OCI-M2 (cell line): Measurements from ENCODE around the gene GID4.

Experiments
- DNase-seq: peaks from one replicate; lab custom pipeline; 2025; ENCODE audit not compliant: unreplicated experiment; lab: John Stamatoyannopoulos, UW

GID4 gene

DNA sequence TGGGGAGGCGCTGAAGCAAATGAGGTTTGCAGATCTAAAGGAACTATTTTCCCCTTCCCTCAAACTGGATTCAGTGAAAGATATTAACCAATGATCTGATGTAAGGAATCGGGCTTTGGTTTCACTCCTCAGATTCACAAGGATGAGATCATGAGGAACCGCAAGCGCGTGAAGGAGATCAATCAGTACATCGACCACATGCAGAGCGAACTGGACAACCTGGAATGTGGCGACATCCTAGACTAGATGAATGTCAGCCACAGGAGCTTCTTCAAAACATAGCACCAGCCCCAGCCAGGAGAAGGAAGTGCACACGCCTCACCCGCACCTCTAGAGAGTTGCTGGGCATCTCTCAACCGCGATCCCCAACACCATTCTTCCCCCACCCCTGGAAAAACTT, 22.8 kb upstream of the GID4 start:
- DNase-seq, result no peak

DNA sequence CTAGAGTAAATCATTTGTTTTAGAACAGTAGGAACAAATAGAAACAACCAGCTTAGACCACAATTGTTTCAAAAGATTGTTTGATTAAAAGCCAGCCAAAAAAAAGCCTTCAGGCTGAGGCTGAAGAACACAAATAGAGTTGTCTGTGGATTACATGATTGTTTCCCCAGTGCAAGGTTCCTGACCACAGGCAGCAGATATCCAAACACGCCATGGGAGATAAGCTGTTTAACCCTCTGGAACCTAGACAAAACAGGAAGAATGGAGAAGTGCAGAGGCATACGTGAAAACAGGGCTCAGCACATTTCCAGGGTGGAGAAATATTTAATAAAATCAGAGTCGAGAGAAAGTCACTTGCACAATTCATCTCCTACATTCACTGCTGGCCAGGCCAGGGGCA, 21.2 kb upstream of the GID4 start:
- peak; percentile 6 for DNase-seq

DNA sequence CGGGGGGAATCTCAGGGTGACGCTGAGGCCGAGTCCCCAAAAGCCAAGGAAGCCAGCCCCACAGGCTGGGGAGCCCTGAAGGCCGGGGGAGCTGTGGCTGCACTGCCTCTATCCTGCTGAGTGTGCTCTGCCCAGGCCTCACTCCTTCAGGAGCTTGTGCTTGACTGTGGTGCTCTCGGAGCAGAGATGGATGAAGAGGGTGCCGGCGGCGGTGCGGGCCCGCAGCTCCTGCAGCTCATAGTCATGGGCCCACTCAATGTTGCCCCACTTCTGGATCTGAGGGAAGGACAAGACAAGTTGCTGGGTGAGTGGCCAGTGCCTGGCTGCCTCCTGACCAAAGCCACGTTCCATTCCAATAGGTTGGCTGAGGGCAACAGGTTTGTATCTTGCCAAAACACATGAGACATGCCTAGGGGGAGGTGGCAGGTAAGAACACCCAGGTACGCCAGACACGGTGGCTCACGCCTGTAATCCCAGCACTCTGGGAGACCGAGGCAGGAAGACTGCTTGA, 20.7 kb upstream of the GID4 start:
- no peak for DNase-seq

DNA sequence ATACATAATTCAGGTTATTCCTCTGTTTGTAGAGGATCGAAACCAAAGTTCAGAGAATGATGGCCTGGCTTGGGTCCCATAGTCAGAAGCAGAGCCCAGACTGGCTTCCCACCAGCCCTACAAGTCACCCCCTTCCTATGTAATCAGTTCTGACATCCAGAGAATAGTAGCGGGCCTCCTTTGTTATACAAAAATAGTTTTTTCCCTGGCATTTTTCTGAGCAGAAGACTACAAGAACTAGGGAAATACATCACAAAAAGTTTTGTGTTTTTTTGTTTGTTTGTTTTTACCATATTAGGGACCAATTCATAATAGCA, 19.4 kb upstream of the GID4 start:
- no peak for DNase-seq

DNA sequence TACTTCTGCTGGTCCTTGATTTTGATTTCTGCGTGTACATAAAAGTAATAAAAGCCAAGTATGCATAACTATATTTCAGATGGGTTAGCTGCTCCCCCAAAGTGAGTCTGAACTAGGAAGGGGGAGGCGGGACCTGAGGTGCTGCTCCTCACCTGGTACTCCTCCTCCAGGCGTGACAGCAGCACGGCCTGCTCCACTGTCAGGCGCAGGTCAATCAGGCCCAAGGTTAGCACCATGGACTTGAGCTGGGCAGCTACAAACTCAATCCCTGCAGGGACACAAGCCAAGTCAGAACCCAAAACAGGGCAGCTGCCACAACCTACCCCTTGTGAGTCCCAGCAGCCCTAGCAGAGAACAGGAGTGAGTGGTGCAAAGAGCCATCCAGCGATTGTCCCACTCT, 18.2 kb upstream of the GID4 start:
- no peak for DNase-seq

DNA sequence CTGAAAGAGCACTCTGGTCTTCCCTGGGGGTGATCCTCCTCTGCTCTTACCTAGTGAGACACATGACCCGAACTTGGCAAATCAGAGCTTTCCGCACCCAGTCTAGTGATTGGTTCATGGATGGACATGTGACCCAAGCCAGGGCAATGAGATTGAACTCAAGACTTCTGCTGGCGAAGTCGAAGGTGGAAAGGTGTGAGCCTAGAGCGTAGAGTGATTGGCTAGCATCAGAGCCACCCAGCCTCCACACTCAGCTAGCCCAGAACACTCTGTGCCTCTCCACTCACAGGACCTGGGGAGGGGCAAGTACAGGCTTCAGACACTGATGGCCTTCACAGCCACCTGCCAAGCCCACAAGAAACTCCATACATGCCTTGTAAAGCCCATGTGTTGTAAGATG, 17.8 kb upstream of the GID4 start:
- DNase-seq, result no peak

DNA sequence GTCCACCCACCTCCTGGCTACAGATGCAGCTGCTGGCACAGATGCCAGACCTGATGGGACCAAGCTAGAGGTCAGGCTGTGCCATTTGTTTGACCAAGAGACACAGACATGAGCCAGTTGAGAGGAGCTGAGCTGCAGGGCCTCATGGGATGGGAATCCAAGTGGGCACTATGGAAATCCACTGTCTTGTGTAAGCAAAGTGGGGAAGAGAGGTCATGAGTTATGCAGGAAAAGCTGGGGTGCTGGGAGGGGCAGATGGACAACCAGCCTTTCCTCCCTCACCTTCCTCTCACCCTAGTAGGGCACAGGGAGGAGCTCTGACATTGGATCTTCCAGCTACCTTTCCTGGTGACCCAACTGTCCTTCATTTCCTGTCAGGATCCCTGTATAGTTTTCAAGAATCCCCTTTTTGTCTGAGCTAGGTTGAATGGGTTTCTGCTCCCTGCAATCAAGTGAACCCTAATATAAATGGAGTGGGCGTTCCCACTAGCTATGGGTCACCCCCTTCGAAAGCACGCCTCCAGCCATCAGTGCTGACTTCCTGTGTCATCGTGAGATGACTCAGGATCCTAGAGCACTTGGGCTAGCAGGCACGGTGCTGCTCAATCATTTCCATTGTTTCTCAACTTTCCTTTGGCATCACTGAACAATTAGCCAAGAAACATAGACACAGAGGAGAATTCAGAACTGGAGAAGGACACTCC, 13.8 kb upstream of the GID4 start:
- no peak for DNase-seq

DNA sequence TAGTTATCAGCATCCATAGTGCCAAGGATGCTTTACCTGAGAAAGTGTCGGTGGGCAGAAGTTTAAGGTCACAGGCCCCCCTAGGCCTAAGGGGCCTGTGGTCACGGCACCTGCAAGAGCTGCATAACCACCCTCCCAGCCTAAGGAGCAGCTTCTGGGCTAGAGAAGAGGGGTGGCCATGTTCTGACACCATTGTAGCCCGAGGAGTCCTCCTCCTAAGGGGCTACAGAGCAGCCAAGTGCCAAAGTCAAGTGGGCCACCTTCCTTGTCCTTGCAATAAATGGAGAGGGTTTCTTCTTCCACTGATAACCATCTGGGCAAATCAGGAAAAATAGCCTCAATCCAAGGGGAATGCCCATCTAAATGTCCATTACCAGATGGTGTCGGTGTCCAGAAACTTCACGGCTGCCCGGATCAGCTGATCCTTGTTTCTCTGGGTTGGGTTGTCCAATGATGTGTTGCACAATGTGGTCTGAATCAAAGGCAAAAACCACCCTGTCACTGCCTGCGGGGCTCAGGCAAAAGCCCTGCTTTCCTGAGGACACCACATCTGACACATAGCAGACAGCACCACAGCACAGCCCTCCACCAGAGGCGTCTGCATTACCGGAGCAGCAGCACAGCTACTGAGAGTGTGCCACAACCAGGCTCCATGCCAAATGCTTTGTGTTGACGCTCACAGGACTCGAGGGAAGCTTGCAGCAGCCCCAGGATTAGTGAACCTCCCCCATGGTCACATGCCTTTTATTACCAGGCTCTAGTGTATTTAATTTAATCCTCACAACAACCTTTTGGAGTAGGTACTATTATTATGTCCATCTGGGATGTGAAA, 13.0 kb upstream of the GID4 start:
- no peak for DNase-seq

DNA sequence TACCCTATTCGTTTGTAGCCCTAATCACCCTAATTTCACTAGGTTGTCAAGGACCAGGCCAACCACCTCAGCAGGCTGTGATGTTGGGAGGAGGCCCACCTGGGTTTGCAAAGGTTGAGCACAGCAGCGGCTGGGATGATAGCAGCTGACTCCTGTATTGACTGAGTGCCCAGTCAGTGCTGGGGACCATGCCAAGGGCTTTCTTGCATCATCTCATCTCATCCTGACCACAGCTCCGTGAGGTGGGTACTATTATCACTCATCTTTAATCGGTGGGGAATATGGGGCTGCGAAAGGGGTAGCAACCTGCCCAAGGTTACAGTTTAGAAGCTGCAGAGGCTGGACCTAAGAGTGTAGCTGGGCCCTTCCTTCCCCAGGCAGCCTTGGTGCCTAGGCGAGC, 11.9 kb upstream of the GID4 start:
- no peak for DNase-seq

DNA sequence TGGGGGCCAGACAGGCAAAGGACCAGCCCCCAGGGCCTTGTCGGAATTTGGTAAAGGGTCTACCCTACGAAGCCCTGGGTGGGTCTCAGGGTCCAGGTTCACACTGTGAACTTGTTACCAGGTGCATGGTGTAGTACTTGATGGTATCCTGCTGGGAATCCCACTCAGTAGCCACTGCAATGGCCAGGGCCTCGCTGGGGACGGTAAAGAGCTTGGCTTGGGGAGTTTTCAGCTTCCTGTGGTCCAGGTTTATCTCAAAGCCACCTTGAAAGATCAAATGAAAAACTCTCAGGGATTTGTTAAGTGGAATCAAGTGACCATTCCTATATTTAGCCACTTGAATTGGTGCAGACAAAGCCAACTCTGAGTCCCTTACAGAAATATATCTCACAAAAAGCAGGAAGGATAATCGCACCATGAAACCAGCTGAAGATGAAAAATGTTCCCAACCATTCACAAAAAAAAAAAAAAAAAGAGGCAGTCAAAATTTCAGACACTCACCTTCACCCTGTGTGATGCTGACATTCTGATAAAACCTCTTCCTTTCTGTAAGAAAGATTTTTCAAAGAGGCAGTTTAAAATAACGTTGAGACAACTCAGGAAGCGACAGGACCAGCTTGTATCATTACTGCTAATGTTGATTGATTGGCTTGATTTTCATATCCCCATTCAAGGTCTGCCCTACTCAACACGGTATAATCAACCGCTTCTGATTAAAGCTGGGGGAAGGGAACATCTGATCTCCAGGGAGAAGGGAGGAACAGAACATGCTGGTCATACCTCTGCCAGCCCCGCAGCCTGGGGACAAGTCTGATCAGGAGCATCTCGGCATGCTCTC, 10.9 kb upstream of the GID4 start:
- DNase-seq, result no peak

DNA sequence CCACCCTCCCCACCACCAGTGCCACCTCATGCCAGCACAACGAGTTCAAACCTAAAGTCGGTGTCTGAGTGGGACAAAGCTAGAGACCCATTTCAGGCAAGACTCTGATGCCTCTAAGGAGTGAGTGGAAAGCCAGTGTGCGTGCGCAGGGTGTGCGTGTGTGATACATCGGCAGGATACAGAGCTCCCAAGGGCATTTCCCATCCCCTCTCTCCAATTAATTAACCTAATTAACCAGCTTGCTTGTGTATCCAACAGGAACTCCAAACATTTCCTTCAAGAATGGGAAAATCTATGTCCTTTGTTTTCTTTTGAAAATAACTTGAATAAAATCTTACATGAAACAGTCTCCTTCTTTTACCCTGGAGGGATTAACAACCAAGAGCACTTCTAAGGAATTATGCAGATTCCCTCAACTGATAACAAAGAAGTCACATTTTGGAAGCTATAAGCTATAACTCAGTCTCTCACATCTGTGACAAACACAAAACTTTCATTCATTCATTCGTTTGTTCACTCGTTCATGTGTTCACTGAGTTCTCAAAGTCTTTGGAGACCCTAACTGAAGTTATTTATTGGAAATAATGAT, 10.2 kb upstream of the GID4 start:
- no peak for DNase-seq

DNA sequence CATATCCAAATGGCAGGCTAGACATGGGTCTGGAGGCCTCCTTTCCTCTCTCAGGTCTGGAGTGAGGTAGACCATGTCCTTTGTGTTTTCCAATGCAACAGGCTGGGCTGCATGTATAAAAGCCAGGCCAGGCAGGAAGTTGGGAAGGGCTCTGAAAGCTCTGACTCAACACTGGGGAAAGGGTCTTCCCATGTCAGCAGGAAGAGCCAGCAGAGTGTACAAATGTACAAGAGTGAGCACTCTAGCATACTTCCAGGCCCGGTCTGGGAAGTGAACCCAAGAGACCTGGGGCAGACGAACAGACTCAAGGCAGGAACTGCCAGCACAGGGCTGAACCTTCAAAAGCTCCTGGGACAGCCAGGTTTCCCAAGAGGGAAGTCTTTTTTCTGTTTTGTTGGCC, 7.3 kb upstream of the GID4 start:
- no peak for DNase-seq

DNA sequence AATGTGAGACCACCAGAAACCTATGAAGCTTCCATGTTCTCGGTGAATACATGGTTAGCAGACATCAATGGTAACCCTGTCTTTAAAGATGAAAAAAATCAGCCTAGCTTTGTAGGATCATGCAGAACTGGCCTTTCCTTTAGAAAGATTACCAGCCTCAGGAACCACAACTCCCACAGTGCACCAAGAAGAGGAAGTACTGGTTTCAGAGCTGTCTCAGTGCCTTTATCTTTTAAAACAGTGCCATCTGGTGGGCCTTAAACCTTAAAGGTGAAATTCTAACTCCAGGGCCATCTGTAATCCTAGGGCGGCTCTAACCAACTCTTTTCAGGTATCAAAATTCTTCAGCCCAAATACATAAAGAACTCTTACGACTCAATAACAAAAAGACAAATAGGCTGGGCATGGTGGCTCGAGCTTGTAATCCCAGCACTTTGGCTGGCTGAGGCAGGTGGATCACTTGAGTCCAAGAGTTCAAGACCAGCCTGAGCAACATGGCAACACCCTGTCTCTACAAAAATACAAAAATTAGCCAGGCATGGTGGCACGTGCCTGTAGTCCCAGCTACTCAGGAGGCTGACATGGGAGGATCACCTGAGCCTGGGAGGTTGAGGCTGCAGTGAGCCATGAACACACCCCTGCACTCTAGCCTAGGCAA, 5.6 kb upstream of the GID4 start:
- peak; percentile 23 for DNase-seq

DNA sequence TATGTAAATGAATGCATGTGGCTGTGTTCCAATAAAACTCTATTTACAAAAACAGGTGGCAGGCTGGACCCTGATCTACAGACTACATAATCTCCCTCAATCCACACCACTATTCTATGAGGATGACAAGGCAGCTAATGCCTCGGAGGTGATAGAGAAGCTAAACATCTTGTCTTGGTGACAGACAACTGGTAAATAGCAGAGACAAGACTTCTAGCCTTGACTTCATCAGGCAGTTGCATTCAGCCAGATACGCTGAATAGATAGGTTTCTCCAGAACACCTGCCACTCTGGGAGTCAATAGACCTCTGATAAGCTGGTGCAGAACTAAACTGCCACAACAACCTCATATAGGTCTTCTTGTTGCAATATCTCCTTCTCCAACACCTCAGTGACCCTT, 3.5 kb upstream of the GID4 start:
- no peak for DNase-seq

DNA sequence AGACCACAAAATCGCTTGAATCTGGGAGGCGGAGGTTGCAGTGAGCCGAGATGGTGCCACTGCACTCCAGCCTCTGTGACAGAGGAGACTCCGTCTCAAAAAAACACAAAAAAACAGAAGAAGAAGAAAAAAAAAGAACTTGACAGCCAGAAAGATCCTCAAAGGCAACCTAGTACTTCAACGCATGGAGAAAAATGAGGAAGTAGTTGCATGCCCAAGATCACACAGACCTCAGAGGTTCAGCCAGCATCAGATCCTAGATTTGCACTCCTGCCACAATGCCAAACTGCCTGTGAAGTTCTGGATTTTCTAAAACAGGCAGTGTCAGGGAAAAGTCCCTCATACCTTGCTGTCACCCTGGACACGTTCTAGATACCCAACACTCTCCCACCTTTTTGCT, 1.7 kb upstream of the GID4 start:
- DNase-seq, result peak; percentile 20

DNA sequence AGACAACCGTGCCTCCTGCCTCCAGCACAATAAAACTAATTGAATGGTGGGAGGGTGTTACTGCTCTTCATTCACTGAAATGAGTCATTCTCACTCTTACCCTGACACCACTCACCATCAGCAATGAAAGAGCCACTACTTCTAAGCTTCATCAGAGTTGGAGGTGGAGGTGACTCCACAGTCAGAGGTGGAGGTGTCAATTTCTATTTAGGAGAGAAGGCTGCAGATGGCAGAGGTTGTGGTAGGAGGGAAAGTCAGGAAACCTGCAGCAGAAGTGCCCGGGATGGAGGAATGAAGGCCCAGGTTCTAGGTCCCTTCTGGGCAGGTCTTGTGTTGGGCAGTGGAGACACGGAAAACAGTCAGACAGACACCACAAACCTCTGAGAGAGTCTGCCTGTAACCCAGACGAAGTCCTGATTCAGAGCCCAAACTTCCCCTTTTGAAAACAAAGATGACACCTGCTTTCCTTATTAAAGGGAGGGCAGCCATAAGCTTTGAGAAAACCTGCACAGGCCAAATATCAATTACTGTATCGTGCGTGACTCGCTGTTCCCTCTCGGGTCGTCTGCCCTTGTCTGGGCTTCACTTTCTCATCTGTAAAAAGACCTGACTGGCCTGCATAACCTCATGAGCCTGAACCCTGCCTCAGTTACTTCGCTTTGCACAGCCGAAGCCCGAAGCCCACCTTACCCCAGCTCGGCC, 908 bp upstream of the GID4 start:
- DNase-seq, result no peak

DNA sequence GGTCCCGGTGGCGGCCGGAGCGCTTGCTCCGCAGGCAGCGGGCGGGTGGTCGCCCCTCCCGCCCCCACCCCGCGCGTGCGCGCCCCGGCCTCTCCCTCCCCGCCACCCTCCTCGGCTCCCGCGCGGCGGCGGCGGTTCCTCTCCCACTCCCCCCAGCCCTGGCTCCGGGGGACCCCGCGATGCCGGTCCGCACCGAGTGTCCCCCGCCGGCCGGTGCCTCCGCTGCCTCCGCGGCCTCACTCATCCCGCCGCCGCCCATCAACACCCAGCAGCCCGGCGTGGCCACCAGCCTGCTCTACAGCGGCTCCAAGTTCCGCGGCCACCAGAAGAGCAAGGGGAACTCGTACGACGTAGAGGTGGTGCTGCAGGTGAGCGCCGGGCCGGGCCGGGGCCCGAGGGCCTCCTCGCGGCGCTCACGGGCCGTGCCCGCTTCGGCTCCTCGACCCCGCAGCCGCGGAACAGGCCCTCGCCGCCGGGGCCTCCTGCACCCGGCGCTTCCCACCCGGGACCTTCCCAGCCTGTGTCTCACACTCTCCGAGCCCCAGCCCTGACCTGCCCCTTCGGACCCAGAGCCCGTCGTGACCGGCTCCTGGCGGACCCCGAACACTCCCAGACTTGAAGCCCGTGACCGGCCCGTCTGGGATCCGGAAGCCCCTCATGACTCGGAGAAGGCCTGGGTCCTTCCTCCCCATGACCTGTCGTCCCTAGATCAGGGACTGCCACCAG, 490 bp downstream of the GID4 start:
- DNase-seq, result no peak

DNA sequence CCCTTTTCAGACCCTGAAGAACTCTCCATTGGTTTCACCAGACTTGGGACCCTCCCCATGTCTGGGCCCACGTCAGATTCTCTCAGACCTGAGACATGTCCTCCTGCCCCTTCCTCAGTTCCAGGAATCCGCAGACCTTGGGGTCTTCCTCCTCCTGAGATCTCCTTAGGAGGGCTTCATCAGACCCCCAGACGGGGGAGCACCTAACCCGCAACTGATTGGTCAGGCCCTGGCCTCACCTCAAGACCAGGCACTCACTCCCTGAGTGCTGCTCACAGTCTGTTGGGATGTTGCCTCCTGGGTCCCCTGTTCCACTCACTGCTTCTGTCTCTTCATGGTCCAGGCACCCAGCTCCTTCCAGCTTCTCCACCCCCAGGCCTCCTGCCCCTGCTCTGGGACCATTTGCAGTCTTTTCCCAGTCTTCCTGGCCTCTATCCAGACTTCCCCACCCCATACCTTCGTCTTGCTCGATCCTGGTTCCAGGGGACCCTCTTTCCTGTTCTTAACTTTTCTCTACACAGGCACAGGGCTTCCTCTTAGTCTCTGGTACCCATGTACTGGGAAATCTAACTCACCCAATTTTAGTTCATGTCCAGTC, 1.2 kb downstream of the GID4 start:
- no peak for DNase-seq

DNA sequence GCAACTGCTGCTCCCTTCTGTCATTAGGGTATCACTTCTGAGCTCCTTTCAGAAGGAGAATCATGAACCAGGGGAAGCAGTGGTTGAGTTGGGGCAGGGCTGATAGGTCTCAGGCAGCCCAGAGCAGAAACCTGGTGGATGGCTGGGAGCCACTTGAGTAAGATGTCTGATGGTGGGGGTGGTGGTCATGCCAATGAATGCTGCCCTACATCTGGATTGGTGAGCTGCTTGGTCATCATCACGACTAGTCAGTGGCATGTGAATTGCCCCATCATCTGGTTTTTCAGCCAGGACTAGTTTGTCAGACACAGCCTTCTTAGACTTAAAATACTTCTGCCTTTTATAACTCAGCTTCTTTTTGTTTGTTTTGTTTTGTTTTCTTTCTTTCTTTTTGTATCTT, 2.6 kb downstream of the GID4 start:
- no peak for DNase-seq
